ENCODE measurements around the gene LSM14B. TPM values are rescaled to one million over a fixed set of nuclear protein-coding genes. Genes with fewer than 3 reads are reported as not detected.
"Not testable (repeated sequence)": the region's sequence is repeated elsewhere in the genome, so short reads cannot be mapped to it uniquely, and the experiment has no call there.

Gene LSM14B
- total RNA-seq, 1 donor from 2014 or later: 92.6 TPM

DNA sequence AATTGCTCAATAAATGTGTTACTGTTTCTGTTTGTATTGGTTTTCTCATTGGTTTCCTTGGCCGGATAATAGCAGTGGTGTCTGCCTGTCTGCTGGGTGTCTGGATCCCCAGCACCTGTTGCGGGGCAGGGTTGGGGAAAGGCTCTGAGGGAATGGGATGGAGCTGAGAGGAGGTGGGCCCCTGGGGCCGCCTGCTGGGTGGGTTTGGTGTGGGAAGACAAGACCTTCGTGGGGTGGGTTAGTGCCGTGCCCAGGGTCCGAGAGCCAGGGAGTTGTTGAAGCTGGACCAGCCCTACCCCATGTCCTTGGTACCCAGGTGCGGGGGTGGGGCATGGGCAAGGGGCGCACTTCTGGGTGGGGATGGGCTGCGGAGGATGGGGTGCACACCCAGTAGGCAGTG lies 25.3 kb downstream of the LSM14B start:
- no peak for DNase-seq

DNA sequence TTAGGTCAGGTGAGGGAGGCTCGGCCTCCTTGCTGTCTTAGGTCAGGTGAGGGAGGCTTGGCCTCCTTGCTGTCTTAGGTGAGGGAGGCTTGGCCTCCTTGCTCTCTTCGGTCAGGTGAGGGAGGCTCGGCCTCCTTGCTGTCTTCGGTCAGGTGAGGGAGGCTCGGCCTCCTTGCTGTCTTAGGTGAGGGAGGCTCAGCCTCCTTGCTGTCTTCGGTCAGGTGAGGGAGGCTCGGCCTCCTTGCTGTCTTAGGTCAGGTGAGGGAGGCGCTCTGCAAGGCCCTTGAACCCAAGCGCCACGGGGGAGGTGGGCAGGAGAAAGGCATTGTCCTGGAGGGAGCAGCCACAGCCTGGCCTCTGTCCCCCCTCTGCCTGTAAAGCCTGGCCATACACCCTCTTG lies 26.1 kb downstream of the LSM14B start:
- DNase-seq: not testable (repeated sequence)

DNA sequence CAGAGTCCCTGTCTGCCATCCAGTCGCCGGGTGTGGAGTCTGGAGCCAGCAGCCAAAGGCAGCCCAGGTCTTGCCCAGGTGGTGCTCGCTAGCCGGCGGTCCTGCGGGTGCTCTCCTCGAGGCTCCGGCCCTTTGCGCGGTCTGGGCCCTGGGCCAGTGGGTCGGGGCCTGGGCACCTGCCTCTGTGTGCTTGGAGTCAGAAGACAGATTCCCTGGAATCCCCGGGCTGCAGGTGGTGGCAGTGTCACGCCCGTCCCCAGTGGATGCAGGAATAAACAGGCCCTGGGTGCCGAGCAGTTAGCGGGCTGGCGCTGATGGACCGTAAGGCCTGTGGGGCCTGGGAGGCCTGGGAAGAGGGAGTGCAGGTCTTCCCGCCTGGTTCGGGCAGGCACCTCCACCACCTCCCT lies 26.6 kb downstream of the LSM14B start:
- DNase-seq: no peak

DNA sequence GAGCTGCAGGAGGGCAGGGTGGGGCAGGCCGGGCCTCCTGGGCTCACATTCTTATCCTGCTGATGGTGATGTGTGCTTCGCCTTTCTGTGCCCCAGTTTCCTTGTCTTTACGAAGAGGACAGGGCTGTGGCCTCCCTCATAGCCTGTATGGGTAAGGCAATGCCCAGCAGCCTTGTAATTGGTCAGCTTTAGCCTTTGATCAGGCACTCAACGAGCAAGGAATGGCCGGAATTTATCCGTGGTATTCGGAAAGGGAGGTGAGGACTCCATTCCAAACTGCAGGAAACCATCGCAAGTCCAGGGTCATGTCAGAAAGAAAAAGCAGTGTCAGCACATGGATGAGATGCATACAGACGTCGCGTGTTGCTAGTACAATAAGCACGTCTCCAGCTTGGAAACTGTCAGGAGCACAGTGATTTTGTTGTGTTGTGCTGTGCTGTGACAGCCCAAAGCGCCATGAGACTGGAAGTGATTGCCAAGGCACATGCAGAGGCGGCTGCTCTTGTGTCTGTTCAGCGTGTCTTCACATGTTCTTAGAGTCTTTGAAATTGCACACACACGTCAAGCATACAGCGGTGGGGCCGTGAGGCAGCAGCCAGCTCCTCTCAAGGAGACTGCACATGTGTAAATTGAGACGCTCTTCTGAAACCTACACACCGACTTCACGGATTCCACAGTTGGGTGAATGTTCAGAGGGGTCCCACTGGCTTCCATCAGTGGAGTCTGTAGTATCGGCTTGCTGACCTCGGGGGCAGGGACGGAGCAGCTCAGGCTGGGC lies 27.4 kb downstream of the LSM14B start:
- no peak for DNase-seq

DNA sequence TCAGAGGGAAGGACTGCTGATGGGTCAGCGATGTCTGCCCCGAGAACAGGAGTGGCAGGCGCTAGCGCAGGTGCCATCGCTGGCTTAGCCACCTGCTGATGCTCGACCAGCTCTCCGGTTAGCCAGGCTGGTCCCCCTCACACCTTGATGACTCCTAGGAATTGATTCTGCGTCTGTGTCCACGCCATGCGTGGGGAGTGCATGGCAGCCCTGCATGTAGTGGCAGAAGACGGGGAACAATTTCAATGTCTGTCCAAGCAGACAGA lies 28.0 kb downstream of the LSM14B start:
- no peak for DNase-seq

DNA sequence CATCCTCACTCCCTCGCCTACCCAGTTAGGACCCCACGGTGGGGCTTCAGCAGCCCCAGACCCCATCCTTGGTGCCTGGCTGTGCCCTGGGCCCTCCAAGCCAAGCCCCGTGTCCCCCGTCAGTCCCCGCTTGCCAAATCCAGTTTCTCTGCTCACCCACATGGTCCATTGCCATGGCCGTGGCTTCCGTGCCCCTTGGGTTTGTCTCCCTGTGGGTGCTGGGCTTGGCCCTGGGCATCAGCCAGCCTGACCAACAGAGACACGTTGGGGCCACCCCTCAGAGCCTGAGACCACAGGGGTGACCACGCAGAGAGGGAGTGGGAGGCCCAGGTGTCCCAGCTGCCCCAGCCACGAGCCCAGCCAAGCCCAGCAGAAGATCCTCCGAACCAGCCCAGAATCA lies 28.9 kb downstream of the LSM14B start:
- no peak for DNase-seq

DNA sequence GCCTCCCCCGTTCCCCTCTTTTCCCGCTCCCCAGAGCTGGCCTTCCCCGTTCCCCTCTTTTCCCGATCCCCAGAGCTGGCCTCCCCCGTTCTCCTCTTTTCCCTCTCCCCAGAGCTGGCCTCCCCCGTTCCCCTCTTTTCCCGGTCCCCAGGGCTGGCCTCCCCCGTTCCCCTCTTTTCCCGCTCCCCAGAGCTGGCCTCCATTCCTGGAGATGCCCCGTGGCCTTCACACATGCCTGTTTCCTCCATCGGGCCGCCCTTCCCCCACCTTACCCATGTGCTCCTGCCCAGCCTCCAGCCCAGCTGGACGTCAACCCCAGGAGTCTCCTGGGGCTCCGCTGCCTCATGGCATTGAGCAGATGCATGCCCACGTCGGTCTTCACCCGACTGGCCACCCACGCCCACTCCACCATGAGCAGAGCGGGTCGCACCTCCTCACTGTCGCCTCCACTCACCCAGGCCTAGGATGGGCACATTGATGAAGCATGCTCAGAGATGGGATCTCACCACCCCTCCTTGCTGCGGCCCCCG lies 29.6 kb downstream of the LSM14B start:
- DNase-seq: no peak

DNA sequence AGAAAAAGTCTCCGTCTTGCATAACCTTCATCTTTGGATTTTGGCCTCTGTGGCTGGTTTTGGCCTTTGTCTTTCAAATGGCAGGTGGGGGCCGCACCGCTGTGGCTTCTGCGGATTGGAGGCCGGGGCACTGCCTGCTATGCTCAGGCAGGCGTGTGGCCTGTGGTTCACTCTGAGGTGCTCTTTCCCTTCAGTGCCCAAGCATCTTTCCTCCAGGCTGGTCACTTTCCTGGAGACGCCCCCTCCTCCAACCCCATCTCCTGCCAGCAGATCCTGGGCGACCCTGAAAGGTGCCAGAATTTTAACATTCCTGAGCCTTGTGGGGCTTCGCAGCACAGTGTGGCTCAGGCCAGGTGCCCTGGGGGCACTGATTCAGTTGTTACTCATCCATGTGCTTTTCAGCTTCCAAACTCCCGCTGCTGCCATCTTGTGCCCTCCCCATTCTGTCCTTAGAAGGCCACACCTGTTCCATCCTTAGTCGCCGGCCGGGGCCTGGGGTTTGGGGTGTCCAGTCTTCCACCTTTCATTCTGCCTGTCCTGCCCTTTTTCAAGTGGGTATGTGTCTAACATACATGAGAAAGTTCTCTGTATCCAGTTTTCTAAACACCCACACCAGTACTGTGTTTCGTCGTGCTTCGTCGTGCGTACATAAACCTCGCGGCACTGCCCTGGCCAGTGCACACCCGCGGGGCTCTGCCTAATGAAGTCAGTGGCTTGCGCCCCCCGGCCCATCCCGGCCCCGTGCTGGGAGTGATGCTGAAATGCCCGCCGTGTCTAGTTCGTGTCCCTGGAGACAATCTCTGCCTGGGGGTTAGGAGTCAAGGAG lies 33.4 kb downstream of the LSM14B start:
- DNase-seq: no peak

DNA sequence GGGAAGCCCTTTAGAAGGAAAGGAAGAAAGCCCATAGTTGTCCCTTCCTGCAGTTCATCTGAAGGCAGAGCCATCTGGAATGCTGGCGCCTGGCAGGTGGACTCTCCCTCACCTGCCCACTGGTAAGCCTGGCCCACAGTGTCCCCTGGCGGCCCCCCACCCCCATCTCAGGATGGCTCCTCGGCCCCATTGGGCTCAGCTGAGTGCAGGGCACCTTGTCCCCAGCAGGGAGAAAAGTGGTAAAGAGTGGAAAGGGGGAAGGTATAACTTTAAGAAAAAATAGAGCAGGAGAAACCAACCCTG lies 33.9 kb downstream of the LSM14B start:
- DNase-seq: no peak

DNA sequence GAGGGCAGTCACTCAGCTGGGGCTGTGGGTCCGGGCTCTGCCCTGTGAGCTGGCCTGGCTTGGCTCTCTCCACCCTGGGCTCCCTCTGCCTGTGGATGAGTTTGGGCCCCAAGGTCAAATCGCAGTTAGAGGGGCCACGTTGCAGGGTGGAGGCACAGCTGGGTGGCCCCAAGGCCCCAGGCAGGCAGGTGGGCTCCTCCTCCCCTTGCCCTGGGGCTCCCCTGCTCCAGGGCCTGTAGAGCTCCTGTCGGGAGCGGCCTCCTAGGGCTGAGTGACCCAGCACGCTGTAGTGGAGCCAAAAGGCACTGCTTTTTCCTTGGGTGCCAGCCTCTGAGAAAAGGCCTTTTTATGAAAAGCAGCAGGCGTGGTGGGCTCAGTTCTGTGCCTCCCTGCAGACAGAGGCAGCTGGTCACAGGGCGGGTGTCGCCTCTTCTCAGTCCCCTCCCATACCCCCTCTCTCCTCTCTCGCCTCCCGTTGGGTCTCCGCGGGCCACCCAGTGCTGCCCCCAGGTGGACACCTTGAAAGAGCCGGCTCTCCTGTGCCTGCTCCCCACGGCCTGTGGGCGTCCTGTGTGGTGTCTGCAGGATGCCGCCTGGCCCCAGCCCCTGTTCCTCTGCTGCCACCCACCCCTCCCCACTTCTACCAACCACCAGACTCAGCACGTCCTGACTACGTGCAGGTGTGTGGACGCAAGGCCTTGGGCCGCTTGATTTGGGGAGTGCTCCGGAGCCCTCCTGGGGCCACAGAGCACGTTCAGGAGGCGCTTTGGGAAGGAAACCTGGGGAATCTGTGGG lies 34.5 kb downstream of the LSM14B start:
- DNase-seq: no peak

DNA sequence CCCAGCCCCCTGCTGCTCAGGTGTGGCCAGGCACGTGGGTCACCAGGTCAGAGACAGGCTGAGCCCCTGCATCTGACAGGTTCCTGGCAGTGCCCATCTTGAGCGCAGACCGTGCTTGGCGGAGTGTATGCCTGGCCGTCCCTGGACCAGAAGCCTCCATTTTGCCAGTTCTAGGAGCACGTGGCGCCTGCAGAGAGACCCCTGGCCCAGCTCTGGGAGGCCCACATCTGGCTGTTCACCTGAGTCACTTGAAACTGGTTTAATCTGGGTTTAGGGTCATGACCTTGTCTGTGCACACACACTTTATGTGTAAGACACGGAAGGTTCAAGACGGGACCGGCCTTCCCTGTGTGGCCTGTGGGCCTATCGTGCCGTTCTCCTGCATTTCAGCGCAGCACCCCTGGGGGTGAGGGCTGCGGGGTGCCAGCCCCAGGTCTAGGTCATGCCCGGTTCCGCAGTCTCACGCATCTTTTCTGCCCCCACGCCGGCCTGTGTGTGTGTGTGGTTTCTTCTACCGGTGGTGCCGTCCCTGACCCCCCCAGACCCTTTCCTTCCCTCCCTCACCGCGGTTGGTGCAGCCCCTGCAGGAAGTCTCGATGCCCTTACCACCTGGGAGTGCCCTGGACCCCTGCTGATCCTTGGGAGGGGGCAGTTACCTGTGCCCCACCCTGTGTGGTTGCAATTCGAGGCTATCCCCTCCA lies 35.3 kb downstream of the LSM14B start:
- no peak for DNase-seq

DNA sequence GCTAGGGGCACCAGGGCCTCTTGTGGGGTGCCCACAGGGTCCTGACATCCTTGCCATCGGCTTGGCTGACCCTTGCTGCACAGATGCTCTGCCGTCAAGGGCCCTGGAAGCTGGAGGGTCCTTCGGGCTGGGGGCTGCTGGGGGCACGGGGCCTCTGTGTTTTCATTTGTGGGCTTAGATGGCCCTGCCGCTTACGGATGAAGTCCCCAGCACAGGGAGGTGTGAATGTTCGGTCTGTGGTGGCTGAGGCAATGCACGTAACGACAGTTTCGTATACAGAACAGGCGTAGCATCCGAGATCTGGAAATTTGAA lies 35.8 kb downstream of the LSM14B start:
- DNase-seq: no peak

DNA sequence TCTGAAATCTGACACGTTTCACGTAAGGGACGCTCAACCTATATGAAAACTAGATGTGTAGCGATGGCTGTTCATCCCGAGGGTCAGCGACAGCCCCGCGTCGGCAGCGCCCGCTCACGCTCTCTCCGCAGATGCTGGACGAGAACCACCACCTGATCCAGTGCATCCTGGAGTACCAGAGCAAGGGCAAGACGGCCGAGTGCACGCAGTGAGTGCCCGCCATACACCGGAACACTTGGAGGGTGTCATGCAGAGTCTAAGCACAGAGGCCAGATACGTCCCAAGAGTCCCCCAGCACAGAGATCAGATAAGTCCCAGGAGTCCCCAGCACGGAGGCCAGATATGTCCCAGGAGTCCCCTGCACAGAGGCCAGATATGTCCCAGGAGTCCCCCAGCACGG lies 36.3 kb downstream of the LSM14B start:
- DNase-seq: no peak

DNA sequence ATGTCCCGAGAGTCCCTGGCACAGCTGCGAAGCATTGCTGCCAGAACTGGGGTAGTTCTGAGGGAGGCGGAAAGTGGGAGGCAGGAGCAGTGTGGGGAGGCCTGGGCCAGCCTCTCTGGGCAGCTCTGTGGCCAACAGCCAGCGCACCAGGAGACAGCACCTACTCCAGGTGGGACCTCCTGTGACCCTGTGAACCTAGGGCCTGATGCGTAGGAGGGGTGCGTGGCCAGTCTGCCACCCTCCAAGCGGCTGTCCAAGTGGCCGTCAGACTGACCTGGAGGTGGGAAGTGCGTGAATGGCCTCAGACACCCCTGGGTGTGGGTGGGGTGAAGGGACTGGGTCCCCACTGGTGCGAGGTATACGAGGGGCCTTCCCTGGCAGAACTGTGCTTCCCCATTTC lies 36.8 kb downstream of the LSM14B start:
- no peak for DNase-seq

DNA sequence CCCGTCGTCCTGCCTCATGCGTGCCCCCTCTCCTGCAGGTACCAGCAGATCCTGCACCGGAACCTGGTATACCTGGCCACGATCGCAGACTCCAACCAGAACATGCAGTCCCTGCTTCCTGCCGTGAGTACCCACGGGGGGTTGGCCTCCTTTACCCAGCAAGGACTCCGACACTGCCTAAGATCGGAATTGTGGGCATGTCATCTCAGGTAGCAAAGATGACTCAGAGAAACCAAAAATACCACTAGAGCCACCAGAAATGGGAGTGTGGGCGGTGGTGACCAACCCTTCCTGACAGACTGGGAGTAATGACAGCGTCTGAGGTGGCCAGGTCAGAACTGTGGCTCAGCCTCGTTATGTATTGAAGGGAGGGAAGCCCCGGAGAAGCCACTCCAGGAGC lies 37.6 kb downstream of the LSM14B start:
- DNase-seq: no peak

DNA sequence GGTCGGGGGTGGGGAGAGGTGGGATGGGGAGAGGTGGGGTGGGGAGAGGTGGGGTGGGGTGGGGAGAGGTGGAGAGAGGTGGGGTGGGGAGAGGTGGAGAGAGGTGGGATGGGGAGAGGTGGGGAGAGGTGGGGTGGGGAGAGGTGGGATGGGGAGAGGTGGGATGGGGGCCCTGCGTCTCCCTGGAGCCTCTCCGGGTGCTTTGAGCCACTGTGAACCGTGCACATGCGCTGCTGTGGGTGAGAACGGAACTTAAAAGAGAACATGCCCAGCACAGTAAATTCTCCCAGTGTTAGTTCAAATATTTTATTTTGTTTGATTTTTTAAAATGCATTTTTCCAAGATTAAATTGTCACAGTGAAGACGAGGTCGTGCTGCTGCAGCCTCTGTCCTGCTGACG lies 38.0 kb downstream of the LSM14B start:
- no peak for DNase-seq

DNA sequence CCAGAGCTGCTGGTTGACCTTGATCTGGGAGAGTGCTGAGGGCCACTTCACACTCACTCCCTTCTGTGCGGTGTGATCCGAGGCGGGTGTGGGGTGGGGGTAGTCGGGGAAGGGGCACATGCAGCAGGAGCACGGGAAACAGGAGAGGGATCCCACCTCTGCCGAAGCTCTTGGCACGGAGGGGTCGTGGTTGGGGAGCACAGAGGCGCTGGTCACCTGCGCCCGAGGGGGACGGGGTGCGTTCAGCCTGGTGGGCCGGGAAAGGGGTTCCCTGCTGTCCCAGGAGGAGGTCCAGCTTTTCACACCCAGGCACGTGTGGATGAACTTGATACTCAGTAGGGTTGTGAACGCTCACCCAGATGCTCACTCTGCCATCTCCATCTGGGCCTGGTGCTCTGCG lies 38.6 kb downstream of the LSM14B start:
- DNase-seq: no peak

DNA sequence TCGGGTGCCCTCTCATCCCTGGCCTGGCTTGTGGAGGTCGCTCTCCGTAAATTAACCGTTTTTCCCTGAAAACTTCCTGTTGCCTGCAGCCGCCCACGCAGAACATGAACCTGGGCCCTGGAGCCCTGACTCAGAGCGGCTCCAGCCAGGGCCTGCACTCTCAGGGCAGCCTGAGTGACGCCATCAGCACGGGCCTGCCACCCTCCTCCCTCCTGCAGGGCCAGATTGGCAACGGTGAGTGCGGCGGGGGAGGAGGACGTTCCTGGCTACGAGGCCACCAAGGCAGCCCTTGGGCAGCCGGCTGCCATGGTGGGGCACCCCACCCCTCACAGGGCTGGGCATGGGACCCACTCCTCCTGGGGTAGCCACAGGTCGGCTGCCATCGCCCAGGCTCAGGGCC lies 39.1 kb downstream of the LSM14B start:
- DNase-seq: no peak

DNA sequence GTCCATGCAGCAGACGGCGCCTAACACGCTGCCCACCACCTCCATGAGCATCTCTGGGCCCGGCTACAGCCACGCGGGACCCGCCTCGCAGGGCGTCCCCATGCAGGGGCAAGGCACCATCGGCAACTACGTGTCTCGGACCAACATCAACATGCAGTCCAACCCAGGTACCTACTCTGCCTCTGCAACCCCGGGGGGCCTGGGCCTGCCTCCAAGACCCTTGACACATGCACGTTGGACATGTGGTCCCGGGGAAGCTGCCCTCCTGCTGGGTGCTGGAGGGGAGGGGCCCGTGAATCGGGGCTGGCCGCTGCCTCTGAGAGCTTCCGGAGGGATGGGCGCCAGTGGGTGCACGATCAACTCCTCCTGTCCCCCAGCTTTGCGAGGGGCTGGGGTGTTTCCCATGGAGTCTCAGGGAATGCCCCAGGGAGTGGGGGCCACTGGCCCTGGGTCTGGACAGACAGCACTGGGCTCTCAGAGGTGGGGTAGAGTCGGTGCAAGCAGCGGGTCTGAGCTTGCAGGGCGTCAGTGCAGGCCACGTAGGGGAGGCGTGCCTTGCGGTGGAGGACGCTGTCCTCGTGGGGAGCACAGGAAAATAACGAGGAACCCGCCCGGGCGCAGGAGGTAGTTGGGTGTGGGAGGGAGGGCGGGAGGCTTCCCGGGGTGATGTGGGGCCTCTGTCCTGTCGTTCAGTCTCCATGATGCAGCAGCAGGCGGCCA lies 40.6 kb downstream of the LSM14B start:
- no peak for DNase-seq

DNA sequence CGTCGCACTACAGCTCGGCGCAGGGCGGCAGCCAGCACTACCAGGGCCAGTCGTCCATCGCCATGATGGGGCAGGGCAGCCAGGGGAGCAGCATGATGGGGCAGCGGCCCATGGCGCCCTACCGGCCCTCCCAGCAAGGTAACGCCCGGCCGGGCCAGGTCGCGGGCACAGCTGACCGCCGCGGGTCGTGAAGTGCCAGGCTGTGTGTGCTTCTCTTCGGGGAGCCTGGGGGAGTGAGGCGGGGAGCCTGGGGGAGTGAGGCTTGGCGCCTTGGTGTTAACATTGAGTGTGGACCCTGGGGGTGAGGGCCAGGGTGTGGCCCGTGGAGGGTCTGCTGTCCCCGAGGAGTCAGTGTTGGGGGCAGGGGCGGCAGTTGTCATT lies 41.2 kb downstream of the LSM14B start:
- no peak for DNase-seq

DNA sequence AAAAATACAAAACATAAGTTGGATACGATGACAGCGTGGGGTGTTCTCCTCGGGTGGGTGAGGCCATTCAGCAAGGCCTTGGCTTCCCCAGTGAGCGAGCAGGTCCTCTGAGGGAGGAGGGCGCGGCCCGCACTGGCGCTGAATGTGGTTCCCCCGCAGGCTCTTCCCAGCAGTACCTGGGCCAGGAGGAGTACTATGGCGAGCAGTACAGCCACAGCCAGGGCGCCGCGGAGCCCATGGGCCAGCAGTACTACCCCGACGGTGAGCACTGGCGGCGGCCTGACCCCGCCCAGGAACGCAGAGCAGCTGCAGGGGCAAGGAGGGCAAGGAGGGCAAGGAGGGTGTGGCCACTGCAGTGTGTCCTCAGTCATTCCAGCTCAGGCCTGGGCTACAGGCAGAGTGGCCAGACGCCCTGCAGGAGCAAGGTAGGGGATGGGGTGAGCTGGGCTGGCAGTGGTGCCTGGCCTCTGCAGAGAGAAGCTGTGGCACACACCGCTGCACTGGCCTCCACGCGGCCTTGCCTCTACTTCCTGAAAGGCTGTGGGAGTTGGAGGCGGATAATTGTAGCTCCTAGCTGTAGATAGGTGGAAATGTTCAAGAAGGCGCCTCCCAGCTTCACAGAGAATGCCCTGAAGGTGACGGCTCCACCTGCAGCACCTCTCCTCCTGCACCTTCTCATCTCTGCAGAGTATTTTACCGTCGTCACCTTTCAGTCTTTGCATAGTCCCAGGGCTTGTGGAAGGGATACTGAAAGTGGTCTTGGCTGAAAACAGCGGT lies 41.9 kb downstream of the LSM14B start:
- DNase-seq: no peak
